PC-3 (cell line): Measurements from ENCODE around the gene PAFAH2. TPM values are rescaled to one million over a fixed set of nuclear protein-coding genes. Genes with fewer than 3 reads are reported as not detected.

Experiments
- ATAC-seq: fragments of 200-7000 bp; cut with Tn5 transposase; 2 replicates; pipeline ENCODE4 v1.9.1; 2020; ENCODE audit warnings: mild to moderate bottlenecking, moderate library complexity
- BruUV-seq: library from RNA; stranded (reverse); fragments of 400-500 nt; replicated peaks from 2 replicates; lab custom pipeline; 2021; lab: Mats Ljungman, UMichigan
- CTCF ChIA-PET: fragments of 300-600 bp; sonication (Branson Sonifier 250); formaldehyde crosslinking; loops from one replicate; lab custom pipeline; 2022; ENCODE audit warnings: antibody characterized with exemption; lab: Charles Lee
- POLR2A ChIA-PET: fragments of 300-600 bp; sonication (Branson Sonifier 250); formaldehyde crosslinking; loops from one replicate; lab custom pipeline; 2022; ENCODE audit warnings: antibody characterized with exemption; ENCODE audit not compliant: unreplicated experiment; lab: Charles Lee
- DNase-seq: peaks from one replicate; pipeline ENCODE4 v3.0.0-alpha.2; 2015
- H2AFZ ChIP-seq: fragments of 300-600 bp; sonication (generic); 2 replicates; pipeline ENCODE4 v1.6.0; 2016; ENCODE audit warnings: antibody characterized with exemption, low read length
- H3F3A ChIP-seq: fragments of 300-600 bp; sonication (generic); one replicate; pipeline ENCODE4 v1.6.0; 2017; ENCODE audit warnings: antibody characterized with exemption, low read length, control low read depth, mild to moderate bottlenecking; ENCODE audit not compliant: unreplicated experiment
- H3K27ac ChIP-seq: fragments of 300-600 bp; sonication (generic); 2 replicates; pipeline ENCODE4 v1.5.1; 2016; ENCODE audit warnings: mild to moderate bottlenecking, low read length
- H3K27me3 ChIP-seq: fragments of 300-600 bp; sonication (generic); 2 replicates; pipeline ENCODE4 v1.6.1; 2016; ENCODE audit warnings: low read length, mixed read lengths
- H3K36me3 ChIP-seq: fragments of 300-600 bp; sonication (generic); 2 replicates; pipeline ENCODE4 v1.6.1; 2016; ENCODE audit warnings: low read depth, mixed run types, low read length, mixed read lengths
- H3K4me1 ChIP-seq: fragments of 300-600 bp; sonication (generic); 2 replicates; pipeline ENCODE4 v1.5.1; 2016; ENCODE audit warnings: low read length; ENCODE audit not compliant: insufficient read depth
- H3K4me2 ChIP-seq: fragments of 300-600 bp; sonication (generic); 2 replicates; pipeline ENCODE4 v1.6.0; 2016; ENCODE audit warnings: low read length
- H3K4me3 ChIP-seq: fragments of 300-600 bp; sonication (generic); 2 replicates; pipeline ENCODE4 v1.5.1; 2016; ENCODE audit warnings: mild to moderate bottlenecking, low read length, mixed read lengths
- H3K79me2 ChIP-seq: fragments of 300-600 bp; sonication (generic); 2 replicates; pipeline ENCODE4 v1.6.1; 2017; ENCODE audit warnings: low read length, mixed read lengths
- H3K9ac ChIP-seq: fragments of 300-600 bp; sonication (generic); 2 replicates; pipeline ENCODE4 v1.6.0; 2016; ENCODE audit warnings: mild to moderate bottlenecking, low read length
- H3K9me2 ChIP-seq: fragments of 300-600 bp; sonication (generic); replicated peaks from 2 replicates; pipeline ENCODE4 v1.6.1; 2016; ENCODE audit warnings: mixed run types, low read length, mixed read lengths
- H3K9me3 ChIP-seq: fragments of 300-600 bp; sonication (generic); 2 replicates; pipeline ENCODE4 v1.6.1; 2016; ENCODE audit warnings: low read length, mixed read lengths
- H4K20me1 ChIP-seq: fragments of 300-600 bp; sonication (generic); 2 replicates; pipeline ENCODE4 v1.6.1; 2016; ENCODE audit warnings: low read length, mixed read lengths
- EZH2 ChIP-seq: fragments of 300-600 bp; sonication (generic); IDR thresholded peaks from one replicate; pipeline ENCODE4 v1.6.1; 2017; ENCODE audit warnings: antibody characterized with exemption, mild to moderate bottlenecking, low read length; ENCODE audit not compliant: unreplicated experiment
- EZH2phosphoT487 ChIP-seq: fragments of 300-600 bp; sonication (generic); IDR thresholded peaks from 2 replicates; pipeline ENCODE4 v1.6.1; 2018; ENCODE audit warnings: mild to moderate bottlenecking, antibody characterized with exemption, low read length, borderline replicate concordance
- intact Hi-C: fragments of 100-400 bp; cut with micrococcal nuclease; formaldehyde crosslinking; loops from 2 replicates; pipeline ENCODE4 v1.9.0; 2023
- total RNA-seq: library from RNA; depleted of rRNA; stranded (reverse); fragments of >200 nt; gene quantifications from 2 replicates; pipeline ENCODE4 v1.2.3, GENCODE V29; 2014
- TF ChIP-seq, protein P1 (sequence below): fragments of 300-600 bp; sonication (generic); conservative IDR thresholded peaks from 2 replicates; pipeline ENCODE4 v1.5.1; 2017; ENCODE audit warnings: antibody characterized with exemption, low read depth, mild to moderate bottlenecking, low read length

The PAFAH2 gene
- total RNA-seq, 1 experiment from 2014 or later = 9.0 TPM

DNA sequence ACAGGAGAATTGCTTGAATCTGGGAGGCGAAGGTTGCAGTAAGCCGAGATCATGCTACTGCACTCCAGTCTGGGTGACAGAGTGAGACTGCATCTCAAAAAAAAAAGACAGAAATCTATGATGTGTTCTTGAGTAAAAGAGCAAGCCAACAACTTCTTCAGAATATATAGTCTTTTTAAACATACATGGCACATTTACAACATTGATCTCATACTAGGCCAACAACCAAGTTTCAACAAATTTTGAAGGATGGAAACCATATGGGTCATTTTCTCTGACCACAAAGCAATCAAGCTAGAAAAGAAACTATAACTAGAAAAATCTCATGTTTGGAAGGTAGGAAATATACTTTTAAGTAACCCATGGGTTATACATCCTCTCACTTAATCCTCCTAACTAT, 38.3 kb downstream of the PAFAH2 start:
- Histone ChIP-seq H3K27ac (no peak overlapping the region), H3K27me3 (no peaks in the 10 kb centered on the region), H3K79me2 (no peaks in the 10 kb centered on the region), H3K9me2 (no peaks in the 10 kb centered on the region), H2AFZ (no peak overlapping the region), H3K9ac (no peak overlapping the region), H3K4me1 (peaks cover 8% of the 10 kb centered on the region), H3K36me3 (0 out of 2 replicates have a peak, but pooled peaks cover 4% of the 10 kb centered on the region), H3K4me2 (no peak overlapping the region), H3K4me3 (no peak overlapping the region), H3K9me3 (no peaks in the 10 kb centered on the region), H4K20me1 (no peaks in the 10 kb centered on the region), H3F3A (no peaks in the 10 kb centered on the region)
- no peak for TF ChIP-seq EZH2phosphoT487
- no peak for TF ChIP-seq EZH2
- TF ChIP-seq, protein P1, sequence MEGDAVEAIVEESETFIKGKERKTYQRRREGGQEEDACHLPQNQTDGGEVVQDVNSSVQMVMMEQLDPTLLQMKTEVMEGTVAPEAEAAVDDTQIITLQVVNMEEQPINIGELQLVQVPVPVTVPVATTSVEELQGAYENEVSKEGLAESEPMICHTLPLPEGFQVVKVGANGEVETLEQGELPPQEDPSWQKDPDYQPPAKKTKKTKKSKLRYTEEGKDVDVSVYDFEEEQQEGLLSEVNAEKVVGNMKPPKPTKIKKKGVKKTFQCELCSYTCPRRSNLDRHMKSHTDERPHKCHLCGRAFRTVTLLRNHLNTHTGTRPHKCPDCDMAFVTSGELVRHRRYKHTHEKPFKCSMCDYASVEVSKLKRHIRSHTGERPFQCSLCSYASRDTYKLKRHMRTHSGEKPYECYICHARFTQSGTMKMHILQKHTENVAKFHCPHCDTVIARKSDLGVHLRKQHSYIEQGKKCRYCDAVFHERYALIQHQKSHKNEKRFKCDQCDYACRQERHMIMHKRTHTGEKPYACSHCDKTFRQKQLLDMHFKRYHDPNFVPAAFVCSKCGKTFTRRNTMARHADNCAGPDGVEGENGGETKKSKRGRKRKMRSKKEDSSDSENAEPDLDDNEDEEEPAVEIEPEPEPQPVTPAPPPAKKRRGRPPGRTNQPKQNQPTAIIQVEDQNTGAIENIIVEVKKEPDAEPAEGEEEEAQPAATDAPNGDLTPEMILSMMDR = no peak
- intact Hi-C loops = no loop called here
- ATAC-seq (no peak), DNase-seq (no peak)
- BruUV-seq = no TSS peak
- ChIA-PET POLR2A (no interaction called here), CTCF (no interaction called here)

DNA sequence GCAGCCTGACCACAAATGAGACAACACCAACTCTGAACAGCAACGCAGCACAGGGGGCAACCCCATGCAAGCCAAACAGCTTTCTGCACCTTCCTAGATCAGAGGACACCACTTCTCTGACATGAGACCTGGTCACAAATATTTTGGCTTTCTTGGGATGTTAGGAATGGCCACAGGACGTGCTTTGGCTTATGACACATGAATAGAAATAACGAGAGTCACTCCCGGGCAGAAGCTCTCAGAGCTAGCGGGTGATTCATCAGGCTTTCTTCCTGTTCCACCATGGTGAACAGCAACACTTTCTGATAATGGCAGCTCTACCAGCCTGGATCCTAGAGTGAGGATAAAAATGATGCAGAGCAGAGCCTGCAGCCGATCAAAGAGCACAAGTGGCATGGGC, 39.4 kb downstream of the PAFAH2 start:
- H3K27me3 ChIP-seq = no peaks in the 10 kb centered on the region
- H3K9me2 ChIP-seq = no peaks in the 10 kb centered on the region
- POLR2A ChIA-PET = no interaction called here
- CTCF ChIA-PET = interaction anchor here (1.2 kb wide), 1 partner anchor 63 kb away, joined by 7 read pairs; no protein-coding TSS in a partner anchor
- TF ChIP-seq EZH2 (no peak), EZH2phosphoT487 (no peak)
- TF ChIP-seq, protein P1 = no peak
- ATAC-seq (peak; percentile 97), DNase-seq (peak; percentile 78)
- H4K20me1 ChIP-seq = no peaks in the 10 kb centered on the region
- H3K36me3 ChIP-seq = 0 out of 2 replicates have a peak, but pooled peaks cover 4% of the 10 kb centered on the region
- BruUV-seq = no TSS peak
- H3K27ac ChIP-seq = peak overlapping the region; percentile 5; the same call in 1 of the 2 replicates
- no peak overlapping the region for H3K4me2 ChIP-seq
- peaks cover 8% of the 10 kb centered on the region for H3K4me1 ChIP-seq
- H3K9ac ChIP-seq = no peak overlapping the region
- H3K9me3 ChIP-seq = no peaks in the 10 kb centered on the region
- H3F3A ChIP-seq = no peaks in the 10 kb centered on the region
- intact Hi-C loops = no loop called here
- H3K79me2 ChIP-seq = no peaks in the 10 kb centered on the region
- no peak overlapping the region for H3K4me3 ChIP-seq
- peak overlapping the region; percentile 20; the same call in 1 of the 2 replicates for H2AFZ ChIP-seq

DNA sequence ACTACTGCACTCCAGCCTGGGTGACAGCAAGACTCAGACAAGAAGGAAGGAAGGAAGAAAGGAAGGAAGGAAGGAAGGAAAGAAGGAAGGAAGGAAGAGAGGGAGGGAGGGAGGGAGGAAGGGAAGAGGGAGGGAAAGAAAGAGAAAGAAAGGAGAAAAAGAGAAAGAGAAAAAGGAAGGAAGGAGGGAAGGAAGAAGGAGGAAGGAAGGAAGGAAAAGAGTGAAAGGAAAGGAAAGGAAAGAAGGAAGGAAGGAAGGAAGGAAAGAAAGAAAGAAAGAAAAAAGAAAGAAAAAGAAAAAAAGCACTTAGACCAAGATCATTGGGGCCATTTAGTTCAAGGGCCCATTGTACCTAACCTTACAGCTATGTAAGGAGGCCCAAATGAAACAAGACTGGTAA, 42.3 kb downstream of the PAFAH2 start:
- Histone ChIP-seq H3K79me2 (no peaks in the 10 kb centered on the region), H3K9me2 (no peaks in the 10 kb centered on the region), H3K27me3 (no peaks in the 10 kb centered on the region), H3K4me3 (no peak overlapping the region), H3K4me2 (no peak overlapping the region), H3K9ac (no peak overlapping the region), H4K20me1 (no peaks in the 10 kb centered on the region), H2AFZ (no peak overlapping the region), H3K36me3 (no peaks in the 10 kb centered on the region), H3F3A (no peaks in the 10 kb centered on the region), H3K27ac (no peak overlapping the region), H3K9me3 (no peaks in the 10 kb centered on the region), H3K4me1 (peaks cover 8% of the 10 kb centered on the region)
- ATAC-seq (no peak), DNase-seq (no peak)
- intact Hi-C loops = no loop called here
- no TSS peak for BruUV-seq
- ChIA-PET CTCF (no interaction called here), POLR2A (no interaction called here)
- TF ChIP-seq EZH2 (no peak), EZH2phosphoT487 (no peak)
- TF ChIP-seq, protein P1 = no peak
